Gastroesophageal sphincter (tissue), 4 donors: ENCODE results near the gene MYO3B. TPM values are rescaled to one million over a fixed set of nuclear protein-coding genes. Genes with fewer than 3 reads are reported as not detected.

Experiments
- ATAC-seq: fragments of 150-250 bp; one replicate; pipeline ENCODE4 v1.9.1; 2016; ENCODE audit warnings: mild to moderate bottlenecking, moderate library complexity
- H3K27ac ChIP-seq, 4 donors: fragments of 200-600 bp; sonication (generic) in 3 of 4; 1 replicate in 3 of 4; 2 replicates in 1 of 4; pipeline ENCODE4 v1.5.1; 2016 to 2019
- H3K27me3 ChIP-seq: fragments of 200-600 bp; sonication (generic); one replicate; pipeline ENCODE4 v1.5.1; 2019
- H3K36me3 ChIP-seq, 2 donors: fragments of 200-600 bp; sonication (generic); one replicate each; pipeline ENCODE4 v1.5.1; 2019; ENCODE audit warnings: control low read depth in 1 of 2
- H3K4me1 ChIP-seq, 3 donors: fragments of 200-600 bp; sonication (generic); 1 replicate in 2 of 3; 2 replicates in 1 of 3; pipeline ENCODE4 v1.5.1; 2016 to 2019; ENCODE audit warnings: control low read depth in 2 of 3
- H3K4me3 ChIP-seq, 2 donors: fragments of 200-600 bp; sonication (generic); one replicate each; pipeline ENCODE4 v1.5.1; 2019; ENCODE audit warnings: mild to moderate bottlenecking in 1 of 2, moderate library complexity in 1 of 2
- H3K9me3 ChIP-seq, 3 donors: fragments of 200-600 bp; sonication (generic); one replicate each; pipeline ENCODE4 v1.5.1; 2017 to 2019; ENCODE audit warnings: control low read depth in 2 of 3
- EP300 ChIP-seq: sonication (generic); formaldehyde crosslinking; IDR thresholded peaks from one replicate; pipeline ENCODE4 v1.6.1; 2017; ENCODE audit warnings: antibody characterized with exemption, mild to moderate bottlenecking
- POLR2A ChIP-seq, 2 donors: fragments of 450-650 bp; IDR thresholded peaks; one replicate each; pipeline ENCODE4 v1.6.1; 2017; ENCODE audit warnings: antibody characterized with exemption in 2 of 2, mild to moderate bottlenecking in 2 of 2, moderate library complexity in 1 of 2
- POLR2AphosphoS5 ChIP-seq: sonication (generic); formaldehyde crosslinking; IDR thresholded peaks from one replicate; pipeline ENCODE4 v1.6.1; 2017; ENCODE audit warnings: antibody characterized with exemption
- WGBS, 2 donors: methylation state at CpG; one replicate each; pipeline ENCODE4 v1.1.5; 2018; ENCODE audit warnings: low coverage in 1 of 2; 5-methylcytosine and 5-hydroxymethylcytosine counted together
- total RNA-seq, 4 donors: library from RNA; depleted of rRNA; stranded (reverse); fragments of >200 nt; gene quantifications; one replicate each; pipeline ENCODE4 v1.1.0, GENCODE V29; 2016
- TF ChIP-seq, protein P1 (sequence below), 4 experiments: fragments of 200-600 bp in 2 of 4; fragments of 450-650 bp in 2 of 4; sonication (generic) in 1 of 4; IDR thresholded peaks; one replicate each; pipeline ENCODE4 v1.5.1; 2017 to 2019; ENCODE audit warnings: antibody characterized with exemption in 4 of 4, mild to moderate bottlenecking in 2 of 4, moderate library complexity in 2 of 4

MYO3B gene
- total RNA-seq, 4 donors from 2014 or later, result not detected

DNA sequence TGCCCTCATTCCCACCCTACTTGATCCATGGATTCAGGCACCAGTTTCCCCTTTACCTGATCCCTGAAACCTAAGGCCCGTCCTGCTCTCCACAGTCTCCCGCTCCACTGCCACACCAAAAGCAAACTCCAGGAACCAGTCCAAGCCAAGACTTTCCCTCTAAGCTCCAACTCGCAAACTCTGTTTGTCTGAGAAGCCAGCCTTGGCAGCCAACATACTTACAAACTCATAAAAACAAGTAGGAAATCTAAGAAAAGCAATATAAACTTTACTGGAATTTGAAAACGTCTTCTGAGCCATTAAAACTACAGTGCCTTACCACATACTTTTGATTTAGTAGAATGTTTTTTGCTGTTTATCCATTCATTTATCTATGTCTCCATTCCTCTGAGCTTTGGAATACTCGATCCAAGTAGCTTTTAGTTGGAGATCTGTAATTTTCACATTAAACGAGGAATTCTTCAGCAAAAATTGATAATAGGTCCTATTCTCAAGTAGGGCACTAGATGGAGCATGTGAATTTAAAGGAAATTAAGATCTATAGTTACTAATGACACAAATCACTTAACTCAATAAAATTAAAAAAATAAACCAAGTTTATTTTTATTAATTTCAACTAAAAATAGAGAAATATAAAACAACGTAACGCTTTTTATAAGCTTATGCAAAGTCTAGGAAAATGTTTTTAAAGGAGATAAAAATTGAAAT, 199.7 kb downstream of the MYO3B start:
- Histone ChIP-seq H3K27me3 (peaks cover 13% of the 10 kb centered on the region), H3K27ac (no peak overlapping the region), H3K9me3 (no peaks in the 10 kb centered on the region), H3K4me3 (no peak overlapping the region), H3K4me1 (no peaks in the 10 kb centered on the region), H3K36me3 (no peaks in the 10 kb centered on the region)
- ATAC-seq, result no peak
- TF ChIP-seq, protein P1, sequence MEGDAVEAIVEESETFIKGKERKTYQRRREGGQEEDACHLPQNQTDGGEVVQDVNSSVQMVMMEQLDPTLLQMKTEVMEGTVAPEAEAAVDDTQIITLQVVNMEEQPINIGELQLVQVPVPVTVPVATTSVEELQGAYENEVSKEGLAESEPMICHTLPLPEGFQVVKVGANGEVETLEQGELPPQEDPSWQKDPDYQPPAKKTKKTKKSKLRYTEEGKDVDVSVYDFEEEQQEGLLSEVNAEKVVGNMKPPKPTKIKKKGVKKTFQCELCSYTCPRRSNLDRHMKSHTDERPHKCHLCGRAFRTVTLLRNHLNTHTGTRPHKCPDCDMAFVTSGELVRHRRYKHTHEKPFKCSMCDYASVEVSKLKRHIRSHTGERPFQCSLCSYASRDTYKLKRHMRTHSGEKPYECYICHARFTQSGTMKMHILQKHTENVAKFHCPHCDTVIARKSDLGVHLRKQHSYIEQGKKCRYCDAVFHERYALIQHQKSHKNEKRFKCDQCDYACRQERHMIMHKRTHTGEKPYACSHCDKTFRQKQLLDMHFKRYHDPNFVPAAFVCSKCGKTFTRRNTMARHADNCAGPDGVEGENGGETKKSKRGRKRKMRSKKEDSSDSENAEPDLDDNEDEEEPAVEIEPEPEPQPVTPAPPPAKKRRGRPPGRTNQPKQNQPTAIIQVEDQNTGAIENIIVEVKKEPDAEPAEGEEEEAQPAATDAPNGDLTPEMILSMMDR (IDR thresholded peaks at IDR 0.05), result no peak
- TF ChIP-seq POLR2AphosphoS5 (no peak), POLR2A (IDR thresholded peaks at IDR 0.05) (no peak), EP300 (no peak)
- 60 to 62% methylated on average over 6 to 8 of the region's 8 CpGs for WGBS, 2 donors

DNA sequence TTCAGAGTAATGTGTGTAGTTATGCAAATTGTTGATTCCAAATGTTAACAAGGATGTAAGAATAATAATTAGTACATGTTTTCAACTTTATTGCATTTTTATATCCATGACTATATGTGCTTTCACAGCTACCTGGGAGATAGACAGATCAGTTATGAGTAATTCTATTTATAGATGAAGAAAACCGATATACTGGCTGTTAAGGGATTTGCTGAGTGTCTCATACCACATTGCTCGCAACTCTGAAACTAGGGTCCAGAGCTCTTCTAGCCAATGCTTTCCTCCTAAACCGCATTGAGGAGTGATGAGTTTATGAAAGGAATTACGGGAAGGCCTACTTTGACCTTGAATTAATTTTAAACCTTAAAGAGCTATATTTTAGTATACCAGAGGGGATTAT, 202.3 kb downstream of the MYO3B start:
- no peak overlapping the region for H3K27ac ChIP-seq
- no peaks in the 10 kb centered on the region for H3K4me1 ChIP-seq
- no peaks in the 10 kb centered on the region for H3K36me3 ChIP-seq
- H3K9me3 ChIP-seq, result no peaks in the 10 kb centered on the region
- no peak overlapping the region for H3K4me3 ChIP-seq
- no peak for ATAC-seq
- peaks cover 16% of the 10 kb centered on the region for H3K27me3 ChIP-seq
- TF ChIP-seq POLR2A (IDR thresholded peaks at IDR 0.05), result no peak
- no peak for TF ChIP-seq POLR2AphosphoS5
- TF ChIP-seq, protein P1 (IDR thresholded peaks at IDR 0.05), result no peak
- no peak for TF ChIP-seq EP300
- WGBS, 2 donors, result 70 to 79% methylated on average over 4 of the region's 4 CpGs

DNA sequence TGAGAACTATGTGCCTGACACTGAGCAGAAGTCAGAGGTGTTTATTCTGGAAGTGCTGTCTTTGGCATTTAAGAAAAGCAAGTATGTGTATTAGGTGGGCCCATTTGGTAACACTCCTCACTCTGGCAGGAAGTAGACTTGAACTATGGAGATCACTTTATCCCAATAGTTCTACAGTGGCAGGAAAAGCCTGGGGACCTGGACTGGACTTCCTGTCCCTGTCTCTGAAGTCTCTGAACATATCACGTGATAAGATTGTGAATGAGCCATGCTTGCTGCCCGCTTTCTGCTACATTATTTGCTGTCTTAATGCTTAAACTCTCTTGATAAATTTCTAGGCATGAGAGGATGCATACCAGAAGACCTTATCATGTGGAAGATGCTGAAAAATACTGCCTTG, 203.7 kb downstream of the MYO3B start:
- no peaks in the 10 kb centered on the region for H3K9me3 ChIP-seq
- WGBS, 2 donors, result 66 to 100% methylated on average over 1 to 2 of the region's 2 CpGs
- TF ChIP-seq EP300 (no peak), POLR2AphosphoS5 (no peak), POLR2A (IDR thresholded peaks at IDR 0.05) (no peak)
- TF ChIP-seq, protein P1 (IDR thresholded peaks at IDR 0.05), result no peak
- no peak overlapping the region for H3K4me3 ChIP-seq
- no peak for ATAC-seq
- H3K4me1 ChIP-seq, result no peaks in the 10 kb centered on the region
- H3K27me3 ChIP-seq, result peaks cover 15% of the 10 kb centered on the region
- H3K36me3 ChIP-seq, result no peaks in the 10 kb centered on the region
- no peak overlapping the region for H3K27ac ChIP-seq

DNA sequence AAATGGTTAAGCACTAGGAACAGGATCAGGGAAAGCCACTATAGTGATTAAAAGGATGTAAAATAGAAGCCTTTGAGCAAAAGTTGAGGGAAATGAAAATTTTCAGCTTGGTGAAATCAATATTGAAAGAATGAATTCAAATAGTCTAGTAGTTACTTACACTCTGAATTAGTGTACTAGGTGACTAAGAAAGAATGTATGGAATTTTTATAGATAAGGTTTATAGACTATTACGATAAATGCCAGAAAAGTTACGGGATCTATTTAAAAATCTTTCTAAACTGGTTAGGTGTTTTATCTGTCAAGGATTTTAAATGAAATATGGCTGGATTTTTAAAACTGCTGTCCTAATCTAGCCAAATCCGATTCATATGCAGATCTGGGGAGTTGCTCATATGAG, 208.6 kb downstream of the MYO3B start:
- no peaks in the 10 kb centered on the region for H3K4me1 ChIP-seq
- TF ChIP-seq POLR2A (IDR thresholded peaks at IDR 0.05) (no peak), POLR2AphosphoS5 (no peak), EP300 (no peak)
- TF ChIP-seq, protein P1 (IDR thresholded peaks at IDR 0.05), result no peak
- ATAC-seq, result no peak
- H3K27ac ChIP-seq, result no peak overlapping the region
- no peaks in the 10 kb centered on the region for H3K36me3 ChIP-seq
- 57 to 81% methylated on average over 3 of the region's 3 CpGs for WGBS, 2 donors
- no peak overlapping the region for H3K4me3 ChIP-seq
- H3K9me3 ChIP-seq, result no peaks in the 10 kb centered on the region
- H3K27me3 ChIP-seq, result peaks cover 21% of the 10 kb centered on the region

DNA sequence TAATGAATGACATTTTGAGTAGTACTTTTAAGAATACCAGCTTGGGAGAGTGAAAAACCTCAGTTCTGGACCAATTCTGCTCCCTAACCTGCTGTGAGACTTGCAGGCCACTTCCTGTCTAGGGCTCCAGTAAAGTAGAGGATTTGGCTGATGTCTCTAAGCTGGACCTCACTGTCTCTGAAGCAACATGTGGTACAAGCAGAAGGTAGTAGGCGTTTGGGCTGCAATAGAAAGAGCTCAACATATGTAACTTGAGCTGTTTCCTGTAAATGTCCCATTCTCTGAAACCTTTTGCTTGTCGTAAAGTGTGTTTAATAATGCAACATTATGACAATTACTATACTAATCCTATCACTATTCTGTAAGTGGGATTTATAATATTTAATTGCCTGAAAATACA, 213.1 kb downstream of the MYO3B start:
- WGBS, 2 donors, result 52 to 60% methylated on average over 2 of the region's 2 CpGs

More for the DNA sequence above, 213.1 kb downstream of the MYO3B start:
- H3K27ac ChIP-seq, result no peak overlapping the region
- H3K4me3 ChIP-seq, result no peak overlapping the region
- TF ChIP-seq, protein P1 (IDR thresholded peaks at IDR 0.05), result no peak
- TF ChIP-seq EP300, result no peak
- ATAC-seq, result no peak
- no peaks in the 10 kb centered on the region for H3K36me3 ChIP-seq
- H3K27me3 ChIP-seq, result peaks cover 13% of the 10 kb centered on the region
- no peaks in the 10 kb centered on the region for H3K9me3 ChIP-seq
- peaks cover 0 to 18% (median 3%) of the 10 kb centered on the region in 3 donors for H3K4me1 ChIP-seq
